Measurements from ENCODE around the gene KCNH4. TPM values are rescaled to one million over a fixed set of nuclear protein-coding genes. Genes with fewer than 3 reads are reported as not detected.

The KCNH4 gene
- total RNA-seq, 1 donor from 2014 or later, result not detected

GRCh38 chr17:42116705-42117396 is 64.1 kb downstream of the KCNH4 start:
- Mint-ChIP-seq H3K36me3 (ENCODE audit: low read depth) (peaks cover 14% of the 10 kb centered on the region), H3K4me1 (ENCODE audit: low read depth) (peaks cover 25% of the 10 kb centered on the region), H3K9me3 (ENCODE audit: low read depth) (no peaks in the 10 kb centered on the region), H3K27ac (ENCODE audit: unreplicated experiment) (no peak overlapping the region), H3K27me3 (ENCODE audit: low read depth) (no peaks in the 10 kb centered on the region), H3K4me3 (ENCODE audit: unreplicated experiment) (no peak overlapping the region)
- TF ChIP-seq CTCF (IDR thresholded peaks at IDR 0.05), result peak; percentile 90
- no peak for DNase-seq (ENCODE audit: low spot score)

- no peak for DNase-seq (ENCODE audit: low spot score)
- Mint-ChIP-seq H3K36me3 (ENCODE audit: low read depth) (peaks cover 14% of the 10 kb centered on the region), H3K27ac (ENCODE audit: unreplicated experiment) (no peak overlapping the region), H3K9me3 (ENCODE audit: low read depth) (no peaks in the 10 kb centered on the region), H3K4me1 (ENCODE audit: low read depth) (peaks cover 14% of the 10 kb centered on the region), H3K27me3 (ENCODE audit: low read depth) (no peaks in the 10 kb centered on the region), H3K4me3 (ENCODE audit: unreplicated experiment) (no peak overlapping the region)
- TF ChIP-seq CTCF (IDR thresholded peaks at IDR 0.05), result no peak
Observed at GRCh38 chr17:42114118-42114517, 66.8 kb downstream of the KCNH4 start.

- no peak for DNase-seq (ENCODE audit: low spot score)
- no peaks in the 10 kb centered on the region for H3K9me3 Mint-ChIP-seq (ENCODE audit: low read depth)
- H3K27me3 Mint-ChIP-seq (ENCODE audit: low read depth), result no peaks in the 10 kb centered on the region
- H3K4me3 Mint-ChIP-seq (ENCODE audit: unreplicated experiment), result no peak overlapping the region
- peaks cover 14% of the 10 kb centered on the region for H3K36me3 Mint-ChIP-seq (ENCODE audit: low read depth)
- H3K4me1 Mint-ChIP-seq (ENCODE audit: low read depth), result peaks cover 10% of the 10 kb centered on the region
- no peak overlapping the region for H3K27ac Mint-ChIP-seq (ENCODE audit: unreplicated experiment)
- no peak for TF ChIP-seq CTCF (IDR thresholded peaks at IDR 0.05)
Observed at GRCh38 chr17:42113293-42114069, 67.5 kb downstream of the KCNH4 start.

- Mint-ChIP-seq H3K4me1 (ENCODE audit: low read depth) (peaks cover 13% of the 10 kb centered on the region), H3K27ac (ENCODE audit: unreplicated experiment) (peak within 1 kb of the TSS; percentile 22), H3K9me3 (ENCODE audit: low read depth) (no peaks in the 10 kb centered on the region), H3K36me3 (ENCODE audit: low read depth) (peaks cover 14% of the 10 kb centered on the region), H3K4me3 (ENCODE audit: unreplicated experiment) (no peak within 1 kb of the TSS), H3K27me3 (ENCODE audit: low read depth) (no peaks in the 10 kb centered on the region)
- TF ChIP-seq CTCF (IDR thresholded peaks at IDR 0.05), result no peak
- no peak for DNase-seq (ENCODE audit: low spot score)
Observed at GRCh38 chr17:42112552-42113176, 68.3 kb downstream of the KCNH4 start, which contains the start of gene DHX58. Gene DHX58, minus strand, starts transcription at chr17:42112714. Its CDS starts 822 bp downstream, at chr17:42111892.

GRCh38 chr17:42111871-42112551 is 68.9 kb downstream of the KCNH4 start:
- no peak overlapping the region for H3K4me3 Mint-ChIP-seq (ENCODE audit: unreplicated experiment)
- no peaks in the 10 kb centered on the region for H3K9me3 Mint-ChIP-seq (ENCODE audit: low read depth)
- no peaks in the 10 kb centered on the region for H3K27me3 Mint-ChIP-seq (ENCODE audit: low read depth)
- no peak overlapping the region for H3K27ac Mint-ChIP-seq (ENCODE audit: unreplicated experiment)
- no peak for TF ChIP-seq CTCF (IDR thresholded peaks at IDR 0.05)
- peaks cover 14% of the 10 kb centered on the region for H3K4me1 Mint-ChIP-seq (ENCODE audit: low read depth)
- H3K36me3 Mint-ChIP-seq (ENCODE audit: low read depth), result peaks cover 10% of the 10 kb centered on the region
- DNase-seq (ENCODE audit: low spot score), result no peak
